GM12878 (cell line): ENCODE results near the gene C19orf12. TPM values are rescaled to one million over a fixed set of nuclear protein-coding genes. Genes with fewer than 3 reads are reported as not detected.

Experiments
- DPF2 ChIP-seq: fragments of 450-650 bp; IDR thresholded peaks from 2 replicates; pipeline ENCODE4 v1.6.1; 2017; ENCODE audit warnings: mild to moderate bottlenecking
- polyA plus RNA-seq, 11 experiments: library from polyadenylated mRNA; depleted of rRNA in 4 of 11; unstranded in 6 of 11; stranded (reverse) in 5 of 11; fragments of >200 nt; fragmentation: Nextera tagmentation in 4 of 11; fragmentation: Illumina TruSeq in 1 of 11; extraction: Ambion mirVana in 4 of 11; extraction: Trizol in 1 of 11; gene quantifications; 1 replicate in 1 of 11; 2 replicates in 10 of 11; pipeline versions ENCODE4 v1.2.1 to v1.2.3, GENCODE V29; 2011 to 2016; ENCODE audit warnings: inconsistent platforms in 2 of 11, missing spikeins in 2 of 11, low read depth in 1 of 11
- total RNA-seq, 4 experiments: library from RNA; depleted of rRNA in 3 of 4; stranded (reverse); fragments of >200 nt in 3 of 4; fragmentation: Illumina TruSeq in 1 of 4; extraction: Trizol in 1 of 4; gene quantifications; 2 replicates each; pipeline versions ENCODE4 v1.2.1 to v1.2.3, GENCODE V29; 2013 to 2021
- TF ChIP-seq, protein P1 (sequence below): IDR thresholded peaks from 2 replicates; pipeline ENCODE4 v1.6.1; 2012; ENCODE audit warnings: mild to moderate bottlenecking, low read depth, low read length
- TF ChIP-seq, protein P2 (sequence below): fragments of 450-650 bp; IDR thresholded peaks from 2 replicates; pipeline ENCODE4 v1.6.1; 2017; ENCODE audit warnings: mild to moderate bottlenecking, moderate library complexity

The C19orf12 gene
- total and polyA plus RNA-seq, 10 of the 15 experiments (the other 5 are each of a cell fraction or from before 2014, with no cell fraction given) = 2.3 to 23.5 (median 20.3) TPM

DNA sequence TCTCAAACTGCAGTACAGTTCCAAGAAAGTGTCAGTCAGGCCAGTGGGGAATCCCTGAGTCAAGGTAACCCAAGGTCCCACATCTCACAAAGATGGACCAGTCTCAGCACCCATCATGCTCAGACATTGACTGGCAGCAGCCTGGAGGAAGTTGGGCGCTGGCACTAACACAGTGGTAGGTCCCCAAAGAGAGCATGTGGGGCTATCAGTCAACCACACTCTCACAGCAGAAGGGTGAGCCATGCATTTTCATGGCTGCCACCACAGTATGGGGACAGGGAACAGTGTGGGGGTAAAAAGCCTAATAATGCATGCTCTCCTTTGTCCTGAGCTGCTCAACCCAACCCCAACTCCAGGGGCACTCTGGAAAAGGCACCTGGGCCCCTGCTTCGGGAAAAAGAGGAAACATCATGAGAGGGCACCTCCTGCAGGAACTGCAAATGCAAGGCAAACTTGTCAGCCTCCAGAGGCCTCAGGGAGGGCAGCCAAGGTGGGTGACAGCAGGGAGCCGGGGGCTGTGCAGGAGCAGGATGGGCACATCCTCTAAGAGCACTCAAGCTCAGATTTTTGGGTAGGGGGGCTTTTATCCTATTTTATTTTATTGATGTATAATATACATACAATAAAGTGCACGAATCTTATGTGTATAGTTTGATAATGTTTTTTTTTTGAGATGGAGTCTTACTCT lies 59.3 kb downstream of the C19orf12 start (continued):
- TF ChIP-seq, protein P1, sequence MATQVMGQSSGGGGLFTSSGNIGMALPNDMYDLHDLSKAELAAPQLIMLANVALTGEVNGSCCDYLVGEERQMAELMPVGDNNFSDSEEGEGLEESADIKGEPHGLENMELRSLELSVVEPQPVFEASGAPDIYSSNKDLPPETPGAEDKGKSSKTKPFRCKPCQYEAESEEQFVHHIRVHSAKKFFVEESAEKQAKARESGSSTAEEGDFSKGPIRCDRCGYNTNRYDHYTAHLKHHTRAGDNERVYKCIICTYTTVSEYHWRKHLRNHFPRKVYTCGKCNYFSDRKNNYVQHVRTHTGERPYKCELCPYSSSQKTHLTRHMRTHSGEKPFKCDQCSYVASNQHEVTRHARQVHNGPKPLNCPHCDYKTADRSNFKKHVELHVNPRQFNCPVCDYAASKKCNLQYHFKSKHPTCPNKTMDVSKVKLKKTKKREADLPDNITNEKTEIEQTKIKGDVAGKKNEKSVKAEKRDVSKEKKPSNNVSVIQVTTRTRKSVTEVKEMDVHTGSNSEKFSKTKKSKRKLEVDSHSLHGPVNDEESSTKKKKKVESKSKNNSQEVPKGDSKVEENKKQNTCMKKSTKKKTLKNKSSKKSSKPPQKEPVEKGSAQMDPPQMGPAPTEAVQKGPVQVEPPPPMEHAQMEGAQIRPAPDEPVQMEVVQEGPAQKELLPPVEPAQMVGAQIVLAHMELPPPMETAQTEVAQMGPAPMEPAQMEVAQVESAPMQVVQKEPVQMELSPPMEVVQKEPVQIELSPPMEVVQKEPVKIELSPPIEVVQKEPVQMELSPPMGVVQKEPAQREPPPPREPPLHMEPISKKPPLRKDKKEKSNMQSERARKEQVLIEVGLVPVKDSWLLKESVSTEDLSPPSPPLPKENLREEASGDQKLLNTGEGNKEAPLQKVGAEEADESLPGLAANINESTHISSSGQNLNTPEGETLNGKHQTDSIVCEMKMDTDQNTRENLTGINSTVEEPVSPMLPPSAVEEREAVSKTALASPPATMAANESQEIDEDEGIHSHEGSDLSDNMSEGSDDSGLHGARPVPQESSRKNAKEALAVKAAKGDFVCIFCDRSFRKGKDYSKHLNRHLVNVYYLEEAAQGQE = no peak
- no peak for TF ChIP-seq DPF2
- TF ChIP-seq, protein P2, sequence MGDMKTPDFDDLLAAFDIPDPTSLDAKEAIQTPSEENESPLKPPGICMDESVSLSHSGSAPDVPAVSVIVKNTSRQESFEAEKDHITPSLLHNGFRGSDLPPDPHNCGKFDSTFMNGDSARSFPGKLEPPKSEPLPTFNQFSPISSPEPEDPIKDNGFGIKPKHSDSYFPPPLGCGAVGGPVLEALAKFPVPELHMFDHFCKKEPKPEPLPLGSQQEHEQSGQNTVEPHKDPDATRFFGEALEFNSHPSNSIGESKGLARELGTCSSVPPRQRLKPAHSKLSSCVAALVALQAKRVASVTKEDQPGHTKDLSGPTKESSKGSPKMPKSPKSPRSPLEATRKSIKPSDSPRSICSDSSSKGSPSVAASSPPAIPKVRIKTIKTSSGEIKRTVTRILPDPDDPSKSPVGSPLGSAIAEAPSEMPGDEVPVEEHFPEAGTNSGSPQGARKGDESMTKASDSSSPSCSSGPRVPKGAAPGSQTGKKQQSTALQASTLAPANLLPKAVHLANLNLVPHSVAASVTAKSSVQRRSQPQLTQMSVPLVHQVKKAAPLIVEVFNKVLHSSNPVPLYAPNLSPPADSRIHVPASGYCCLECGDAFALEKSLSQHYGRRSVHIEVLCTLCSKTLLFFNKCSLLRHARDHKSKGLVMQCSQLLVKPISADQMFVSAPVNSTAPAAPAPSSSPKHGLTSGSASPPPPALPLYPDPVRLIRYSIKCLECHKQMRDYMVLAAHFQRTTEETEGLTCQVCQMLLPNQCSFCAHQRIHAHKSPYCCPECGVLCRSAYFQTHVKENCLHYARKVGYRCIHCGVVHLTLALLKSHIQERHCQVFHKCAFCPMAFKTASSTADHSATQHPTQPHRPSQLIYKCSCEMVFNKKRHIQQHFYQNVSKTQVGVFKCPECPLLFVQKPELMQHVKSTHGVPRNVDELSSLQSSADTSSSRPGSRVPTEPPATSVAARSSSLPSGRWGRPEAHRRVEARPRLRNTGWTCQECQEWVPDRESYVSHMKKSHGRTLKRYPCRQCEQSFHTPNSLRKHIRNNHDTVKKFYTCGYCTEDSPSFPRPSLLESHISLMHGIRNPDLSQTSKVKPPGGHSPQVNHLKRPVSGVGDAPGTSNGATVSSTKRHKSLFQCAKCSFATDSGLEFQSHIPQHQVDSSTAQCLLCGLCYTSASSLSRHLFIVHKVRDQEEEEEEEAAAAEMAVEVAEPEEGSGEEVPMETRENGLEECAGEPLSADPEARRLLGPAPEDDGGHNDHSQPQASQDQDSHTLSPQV = no peak
- TF ChIP-seq, all 136 proteins: peak for 0
